Body of pancreas (tissue), 4 donors: ENCODE measurements around the gene SYT8. TPM values are rescaled to one million over a fixed set of nuclear protein-coding genes. Genes with fewer than 3 reads are reported as not detected.

ENCODE experiments used
- ATAC-seq: fragments of 150-250 bp; one replicate; pipeline ENCODE4 v1.9.1; 2016
- DNase-seq, 4 donors: peaks; one replicate each; pipeline ENCODE4 v3.0.0-alpha.2; 2019
- H3K27ac ChIP-seq, 4 donors: fragments of 200-600 bp; sonication (generic); 1 replicate in 3 of 4; 2 replicates in 1 of 4; pipeline versions ENCODE4 v1.5.1 to v1.6.1; 2016 to 2019; ENCODE audit warnings: mild to moderate bottlenecking in 1 of 4, mixed read lengths in 1 of 4, moderate library complexity in 1 of 4
- H3K27me3 ChIP-seq, 2 donors: fragments of 200-600 bp; sonication (generic); one replicate each; pipeline ENCODE4 v1.6.0; 2016; ENCODE audit warnings: mild to moderate bottlenecking in 1 of 2
- H3K36me3 ChIP-seq, 2 donors: fragments of 200-600 bp; sonication (generic); replicated peaks in 1 of 2; 2 replicates each; pipeline ENCODE4 v1.5.1; 2016; ENCODE audit warnings: low read depth in 2 of 2; ENCODE audit not compliant: insufficient read depth in 1 of 2
- H3K4me1 ChIP-seq: fragments of 200-600 bp; sonication (generic); one replicate; pipeline ENCODE4 v1.6.0; 2016
- H3K4me3 ChIP-seq, 2 donors: fragments of 200-600 bp; sonication (generic); 1 replicate in 1 of 2; 2 replicates in 1 of 2; pipeline ENCODE4 v1.5.1; 2016 to 2019
- H3K9me3 ChIP-seq, 3 donors: fragments of 200-600 bp; sonication (generic); 1 replicate in 2 of 3; 2 replicates in 1 of 3; pipeline ENCODE4 v1.5.1; 2016
- POLR2A ChIP-seq, 3 donors: fragments of 450-650 bp; IDR thresholded peaks; one replicate each; pipeline ENCODE4 v1.6.1; 2016; ENCODE audit warnings: antibody characterized with exemption in 3 of 3, mild to moderate bottlenecking in 2 of 3
- WGBS, 2 donors: methylation state at CpG; one replicate each; pipeline ENCODE4 v1.1.5; 2017; 5-methylcytosine and 5-hydroxymethylcytosine counted together
- intact Hi-C: fragments of 100-400 bp; cut with DNase I; formaldehyde crosslinking; loops from one replicate; pipeline ENCODE4 v1.15.1; 2023
- total RNA-seq, 2 donors: library from RNA; depleted of rRNA; stranded (reverse); fragments of >200 nt; gene quantifications; one replicate each; pipeline ENCODE4 v1.1.0, GENCODE V29; 2016
- TF ChIP-seq, protein P1 (sequence below), 7 experiments: fragments of 450-650 bp in 4 of 7; fragments of 200-600 bp in 3 of 7; sonication (generic) in 3 of 7; IDR thresholded peaks; one replicate each; pipeline ENCODE4 v1.5.1; 2016 to 2019; ENCODE audit warnings: antibody characterized with exemption in 7 of 7

SYT8 gene
- total RNA-seq, 2 donors from 2014 or later, result 6.0 to 32.6 TPM

GRCh38 chr11:1823376-1824220 is 11.2 kb upstream of the SYT8 start:
- Histone ChIP-seq H3K27ac (no peak overlapping the region), H3K4me1 (peaks cover 45% of the 10 kb centered on the region), H3K4me3 (no peak overlapping the region), H3K9me3 (no peaks in the 10 kb centered on the region), H3K36me3 (no peaks in the 10 kb centered on the region), H3K27me3 (no peaks in the 10 kb centered on the region)
- no peak for TF ChIP-seq POLR2A (IDR thresholded peaks at IDR 0.05)
- TF ChIP-seq, protein P1, sequence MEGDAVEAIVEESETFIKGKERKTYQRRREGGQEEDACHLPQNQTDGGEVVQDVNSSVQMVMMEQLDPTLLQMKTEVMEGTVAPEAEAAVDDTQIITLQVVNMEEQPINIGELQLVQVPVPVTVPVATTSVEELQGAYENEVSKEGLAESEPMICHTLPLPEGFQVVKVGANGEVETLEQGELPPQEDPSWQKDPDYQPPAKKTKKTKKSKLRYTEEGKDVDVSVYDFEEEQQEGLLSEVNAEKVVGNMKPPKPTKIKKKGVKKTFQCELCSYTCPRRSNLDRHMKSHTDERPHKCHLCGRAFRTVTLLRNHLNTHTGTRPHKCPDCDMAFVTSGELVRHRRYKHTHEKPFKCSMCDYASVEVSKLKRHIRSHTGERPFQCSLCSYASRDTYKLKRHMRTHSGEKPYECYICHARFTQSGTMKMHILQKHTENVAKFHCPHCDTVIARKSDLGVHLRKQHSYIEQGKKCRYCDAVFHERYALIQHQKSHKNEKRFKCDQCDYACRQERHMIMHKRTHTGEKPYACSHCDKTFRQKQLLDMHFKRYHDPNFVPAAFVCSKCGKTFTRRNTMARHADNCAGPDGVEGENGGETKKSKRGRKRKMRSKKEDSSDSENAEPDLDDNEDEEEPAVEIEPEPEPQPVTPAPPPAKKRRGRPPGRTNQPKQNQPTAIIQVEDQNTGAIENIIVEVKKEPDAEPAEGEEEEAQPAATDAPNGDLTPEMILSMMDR (IDR thresholded peaks at IDR 0.05), result no peak
- intact Hi-C loops, result loop anchor here (5.0 kb wide), 2 partner anchors 56 to 126 kb away; partner anchors contain the start of gene KRTAP5-6
- WGBS, 2 donors, result 76 to 100% methylated on average over 1 to 19 of the region's 19 CpGs
- ATAC-seq (peak; percentile 24), DNase-seq (peak; percentile 45 to 79 (median 58))

- no peak overlapping the region for H3K4me3 ChIP-seq
- H3K4me1 ChIP-seq, result peaks cover 45% of the 10 kb centered on the region
- no peak for TF ChIP-seq POLR2A (IDR thresholded peaks at IDR 0.05)
- TF ChIP-seq, protein P1 (IDR thresholded peaks at IDR 0.05), result no peak
- H3K36me3 ChIP-seq, result no peaks in the 10 kb centered on the region
- no peaks in the 10 kb centered on the region for H3K9me3 ChIP-seq
- no peak overlapping the region for H3K27ac ChIP-seq
- ATAC-seq (no peak), DNase-seq (no peak)
- intact Hi-C loops, result loop anchor here (5.0 kb wide), 3 partner anchors 53 to 127 kb away; partner anchors contain the start of gene KRTAP5-6
- WGBS, 2 donors, result 69 to 86% methylated on average over 8 to 22 of the region's 23 CpGs
- H3K27me3 ChIP-seq, result no peaks in the 10 kb centered on the region
Measured at GRCh38 chr11:1824221-1825038, 10.4 kb upstream of the SYT8 start.

GRCh38 chr11:1825039-1825740 is 9.6 kb upstream of the SYT8 start:
- Histone ChIP-seq H3K4me1 (peaks cover 53% of the 10 kb centered on the region), H3K4me3 (no peak overlapping the region), H3K36me3 (no peaks in the 10 kb centered on the region), H3K27ac (no peak overlapping the region), H3K27me3 (no peaks in the 10 kb centered on the region), H3K9me3 (no peaks in the 10 kb centered on the region)
- WGBS, 2 donors, result 30 to 33% methylated on average over 9 to 21 of the region's 26 CpGs
- ATAC-seq (peak; percentile 49), DNase-seq (peak; percentile 72 to 80 (median 75))
- no peak for TF ChIP-seq POLR2A (IDR thresholded peaks at IDR 0.05)
- TF ChIP-seq, protein P1 (IDR thresholded peaks at IDR 0.05), result peak; percentile 55 to 76 (median 62)
- intact Hi-C loops, result loop anchor here (5.0 kb wide), 1 partner anchor 52 kb away; no protein-coding TSS in a partner anchor

DNA sequence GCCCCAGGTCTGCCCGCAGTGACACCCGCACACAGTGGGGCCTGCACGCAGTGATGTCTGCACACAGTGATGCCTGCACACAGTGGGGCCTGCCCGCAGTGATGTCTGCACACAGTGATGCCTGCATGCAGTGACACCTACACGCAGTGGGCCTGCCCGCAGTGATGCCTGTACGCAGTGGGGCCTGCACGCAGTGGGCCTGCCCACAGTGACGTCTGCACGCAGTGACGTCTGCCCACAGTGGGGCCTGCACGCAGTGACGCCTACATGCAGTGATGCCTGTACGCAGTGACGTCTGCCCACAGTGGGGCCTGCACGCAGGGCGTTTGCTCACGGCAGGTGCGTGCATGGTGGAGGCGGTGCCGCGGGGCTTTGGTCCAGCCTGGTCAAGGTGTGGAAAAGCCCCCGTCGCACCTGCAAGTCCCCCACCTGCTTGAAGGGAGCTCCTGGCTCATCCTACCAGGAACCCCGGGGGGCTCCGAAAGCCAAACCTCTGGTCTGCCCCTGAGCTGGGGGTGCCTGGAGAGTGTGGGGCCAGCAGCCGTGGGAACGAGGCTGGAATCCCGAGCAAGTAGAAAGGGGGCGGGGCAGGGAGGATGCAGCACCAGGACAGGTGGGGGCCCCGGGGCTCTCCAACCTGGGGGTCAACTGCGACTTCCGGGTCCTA is 8.9 kb upstream of the SYT8 start:
- WGBS, 2 donors, result 91 to 94% methylated on average over 21 to 32 of the region's 33 CpGs
- intact Hi-C loops, result loop anchor here (5.0 kb wide), 1 partner anchor 51 kb away; no protein-coding TSS in a partner anchor

More for the DNA sequence above, 8.9 kb upstream of the SYT8 start:
- no peaks in the 10 kb centered on the region for H3K27me3 ChIP-seq
- H3K4me3 ChIP-seq, result no peak overlapping the region
- TF ChIP-seq, protein P1 (IDR thresholded peaks at IDR 0.05), result no peak
- TF ChIP-seq POLR2A (IDR thresholded peaks at IDR 0.05), result no peak
- ATAC-seq (no peak), DNase-seq (no peak)
- H3K4me1 ChIP-seq, result peaks cover 60% of the 10 kb centered on the region
- no peaks in the 10 kb centered on the region for H3K36me3 ChIP-seq
- peak overlapping the region; percentile 37 to 84 (median 74) for H3K27ac ChIP-seq
- no peaks in the 10 kb centered on the region for H3K9me3 ChIP-seq
